HG02610 (cell line): Measurements from ENCODE around the gene MAEA.
A peak's percentile ranks its signal among the peaks of the same experiment; 100 is the strongest.
"Not testable (repeated sequence)": the region's sequence is repeated elsewhere in the genome, so short reads cannot be mapped to it uniquely, and the experiment has no call there.

ENCODE experiments used
- ATAC-seq: cut with Tn5 transposase; IDR thresholded peaks from one replicate; pipeline ENCODE4 v1.9.1; 2021; ENCODE audit warnings: mild to moderate bottlenecking, moderate library complexity; ENCODE audit not compliant: unreplicated experiment

Gene MAEA

DNA sequence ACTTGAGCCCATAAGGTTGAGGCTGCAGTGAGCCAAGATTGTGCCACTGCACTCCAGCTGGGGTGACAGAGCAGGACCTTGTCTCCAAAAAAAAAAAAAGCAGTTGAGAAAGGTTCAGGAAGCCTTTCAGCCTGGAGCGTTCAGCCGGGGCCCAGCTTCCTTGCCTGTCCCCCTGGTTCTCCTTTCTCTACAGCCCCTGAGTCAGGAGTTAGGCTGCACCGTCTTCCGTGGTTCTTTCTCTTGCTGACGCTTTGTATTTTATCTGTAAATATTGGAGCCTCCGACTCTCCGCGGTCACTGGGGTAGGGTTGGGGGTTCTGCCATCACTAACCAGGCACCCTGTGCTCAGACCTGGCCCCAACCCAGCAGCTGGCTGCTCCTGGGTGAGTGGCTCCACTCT lies 43.6 kb downstream of the MAEA start:
- ATAC-seq, result no peak

DNA sequence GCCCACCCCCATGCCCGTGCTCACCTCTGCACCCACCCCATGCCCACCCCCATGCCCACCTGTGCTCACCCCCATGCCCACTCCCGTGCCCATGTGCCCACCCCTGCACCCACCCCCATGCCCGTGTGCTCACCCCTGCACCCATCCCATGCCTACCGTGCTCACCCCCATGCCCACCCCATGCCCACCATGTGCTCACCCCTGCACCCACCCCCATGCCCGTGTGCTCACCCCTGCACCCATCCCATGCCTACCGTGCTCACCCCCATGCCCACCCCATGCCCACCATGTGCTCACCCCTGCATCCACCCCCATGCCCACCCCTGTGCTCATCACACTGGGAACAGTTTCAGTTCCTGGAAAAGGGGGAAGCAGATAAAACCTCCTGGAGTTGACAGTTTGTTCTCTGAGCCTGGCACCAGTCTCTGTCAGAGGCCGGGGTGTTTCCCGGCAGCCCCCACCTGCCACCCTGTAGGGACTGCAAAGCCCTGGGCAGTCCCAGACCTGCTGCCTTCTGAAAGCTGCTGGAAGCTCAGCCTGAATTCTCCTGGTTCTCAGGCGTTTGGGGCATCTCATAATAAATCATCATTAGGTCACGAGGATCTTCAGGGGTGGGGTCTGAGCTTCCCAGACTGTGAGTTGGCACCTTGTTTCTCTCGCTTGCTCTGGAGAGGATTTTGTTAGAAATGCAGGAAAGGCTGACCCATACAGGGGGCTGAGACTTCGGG lies 44.3 kb downstream of the MAEA start:
- not testable (repeated sequence) for ATAC-seq

DNA sequence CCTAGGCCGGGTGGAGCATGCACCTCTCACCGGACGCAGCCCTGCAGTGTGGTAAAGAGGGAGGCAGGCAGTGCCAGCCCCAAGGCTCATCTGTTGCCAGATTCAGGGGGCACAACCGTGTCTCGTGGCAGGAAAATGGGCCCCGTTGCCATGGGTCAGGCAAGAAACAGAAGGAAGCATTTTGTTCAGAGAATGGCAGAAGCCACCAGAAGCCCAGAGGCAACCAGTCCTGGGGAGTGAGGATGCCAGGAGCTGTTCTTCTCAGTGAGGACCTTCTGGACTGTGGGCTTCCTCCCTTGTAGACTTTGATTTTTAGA lies 44.8 kb downstream of the MAEA start:
- no peak for ATAC-seq

DNA sequence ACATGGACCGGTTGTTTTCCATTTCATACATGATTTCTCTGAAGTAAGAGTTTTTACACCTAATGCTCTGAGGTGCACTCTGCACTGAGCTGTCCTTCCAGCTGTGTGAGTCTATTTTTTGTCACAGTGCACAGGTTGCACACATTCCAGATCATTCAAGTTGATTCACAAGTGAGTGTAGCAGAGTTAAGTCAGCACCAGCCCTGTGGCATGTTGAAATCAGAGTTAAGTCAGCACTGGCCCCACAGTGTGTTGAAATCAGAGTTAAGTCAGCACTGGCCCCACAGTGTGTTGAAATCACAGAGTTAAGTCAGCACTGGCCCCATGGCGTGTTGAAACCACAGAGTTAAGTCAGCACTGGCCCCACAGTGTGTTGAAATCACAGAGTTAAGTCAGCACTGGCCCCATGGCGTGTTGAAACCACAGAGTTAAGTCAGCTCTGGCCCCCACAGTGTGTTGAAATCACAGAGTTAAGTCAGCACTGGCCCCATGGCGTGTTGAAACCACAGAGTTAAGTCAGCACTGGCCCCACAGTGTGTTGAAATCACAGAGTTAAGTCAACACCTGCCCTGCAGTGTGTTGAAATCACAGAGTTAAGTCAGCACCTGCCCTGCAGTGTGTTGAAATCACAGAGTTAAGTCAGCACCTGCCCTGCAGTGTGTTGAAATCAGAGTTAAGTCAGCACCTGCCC lies 45.6 kb downstream of the MAEA start:
- ATAC-seq, result not testable (repeated sequence)

DNA sequence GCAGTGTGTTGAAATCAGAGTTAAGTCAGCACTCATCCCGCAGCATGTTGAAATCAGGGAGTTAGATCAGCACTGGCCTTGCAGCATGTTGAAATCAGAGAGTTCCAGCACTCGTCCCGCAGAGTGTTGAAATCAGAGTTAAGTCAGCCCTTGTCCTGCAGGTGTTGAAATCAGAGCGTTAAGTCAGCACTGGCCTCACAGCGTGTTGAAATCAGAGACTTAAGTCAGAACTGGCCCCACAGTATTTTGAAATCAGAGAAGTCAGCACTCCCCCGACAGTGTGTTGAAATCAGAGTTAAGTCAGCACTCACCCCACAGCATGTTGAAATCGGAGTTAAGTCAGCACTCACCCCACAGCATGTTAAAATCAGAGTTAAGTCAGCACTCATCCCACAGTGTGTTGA lies 46.4 kb downstream of the MAEA start:
- ATAC-seq, result no peak

DNA sequence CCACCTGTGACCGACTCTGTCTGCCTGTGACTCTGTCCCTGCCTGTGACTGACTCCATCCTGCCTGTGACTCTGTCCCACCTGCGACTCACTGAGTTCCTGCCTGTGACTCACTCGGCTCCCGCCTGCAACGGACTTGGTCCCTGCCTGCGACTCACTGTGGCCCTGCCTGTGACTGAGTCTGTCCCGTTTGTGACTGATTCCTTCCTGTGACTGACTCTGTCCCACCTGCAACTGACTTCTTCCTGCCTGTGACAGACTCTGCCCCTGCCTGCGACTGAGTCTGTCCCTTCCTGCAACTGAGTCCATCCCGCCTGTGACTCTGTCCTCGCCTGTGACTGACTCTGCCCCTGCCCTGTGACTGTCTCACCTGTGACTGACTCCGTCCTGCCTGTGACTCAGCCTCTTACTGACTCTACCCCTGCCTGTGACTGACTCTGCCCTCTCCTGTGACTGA lies 47.7 kb downstream of the MAEA start:
- ATAC-seq, result no peak

DNA sequence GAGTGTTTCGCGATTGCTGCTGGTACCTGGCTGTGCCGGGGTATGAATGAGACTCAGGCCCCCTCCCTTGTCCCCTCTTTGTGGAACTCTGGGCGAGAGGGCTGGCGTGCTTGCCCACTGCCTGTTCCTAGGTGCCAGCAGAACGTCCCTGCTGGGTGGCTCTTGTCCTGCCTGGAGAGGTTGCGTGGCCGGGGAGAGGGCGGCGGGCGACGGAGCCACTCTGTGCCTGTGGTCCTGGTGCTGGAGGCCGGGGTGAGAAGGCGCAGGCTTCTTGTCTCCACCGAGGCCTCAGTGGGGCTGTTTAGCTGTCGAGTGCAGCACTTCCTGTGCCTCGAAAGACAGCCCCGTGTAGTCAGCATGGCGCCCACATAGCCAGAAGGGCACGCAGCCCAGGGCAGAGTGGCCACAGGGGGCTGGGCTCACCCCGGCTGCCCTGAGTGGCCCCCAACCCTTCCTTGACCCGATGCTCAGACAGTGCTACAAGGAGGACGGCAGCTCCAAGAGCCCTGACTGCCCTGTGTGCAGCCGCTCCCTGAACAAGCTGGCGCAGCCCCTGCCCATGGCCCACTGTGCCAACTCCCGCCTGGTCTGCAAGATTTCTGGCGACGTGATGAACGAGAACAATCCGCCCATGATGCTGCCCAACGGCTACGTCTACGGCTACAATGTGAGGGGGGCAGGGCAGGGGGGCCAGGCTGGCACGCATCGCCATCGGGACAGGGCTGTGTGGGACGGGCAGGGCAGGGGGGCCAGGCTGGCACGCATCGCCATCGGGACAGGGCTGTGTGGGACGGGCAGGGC lies 48.5 kb downstream of the MAEA start:
- no peak for ATAC-seq

DNA sequence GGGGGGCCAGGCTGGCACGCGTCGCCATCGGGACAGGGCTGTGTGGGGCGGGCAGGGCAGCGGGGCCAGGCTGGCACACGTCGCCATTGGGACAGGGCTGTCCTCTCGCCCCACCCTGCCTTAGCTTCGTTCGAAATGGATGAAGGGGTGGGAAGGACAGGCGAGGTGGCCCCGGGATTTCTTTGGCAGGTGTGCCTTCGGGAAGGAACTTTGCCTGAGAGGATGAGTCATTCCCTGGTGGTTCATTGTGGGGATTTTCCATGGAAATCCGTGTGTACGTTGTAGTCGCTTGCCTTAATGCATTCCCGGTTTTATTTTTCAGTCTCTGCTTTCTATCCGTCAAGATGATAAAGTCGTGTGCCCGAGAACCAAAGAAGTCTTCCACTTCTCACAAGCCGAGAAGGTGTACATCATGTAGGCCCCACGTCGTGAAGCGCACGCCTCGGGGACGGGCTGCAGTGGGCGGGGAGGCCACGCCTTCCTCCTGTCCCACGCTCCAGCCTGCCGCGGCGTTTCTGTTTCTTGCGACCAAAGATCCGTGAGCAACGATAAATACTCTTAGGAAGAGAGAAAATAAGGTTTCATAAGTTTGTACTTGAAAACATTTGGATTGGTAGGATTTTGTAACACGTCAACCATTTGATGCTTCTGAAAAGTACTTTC lies 49.2 kb downstream of the MAEA start:
- ATAC-seq, result no peak

DNA sequence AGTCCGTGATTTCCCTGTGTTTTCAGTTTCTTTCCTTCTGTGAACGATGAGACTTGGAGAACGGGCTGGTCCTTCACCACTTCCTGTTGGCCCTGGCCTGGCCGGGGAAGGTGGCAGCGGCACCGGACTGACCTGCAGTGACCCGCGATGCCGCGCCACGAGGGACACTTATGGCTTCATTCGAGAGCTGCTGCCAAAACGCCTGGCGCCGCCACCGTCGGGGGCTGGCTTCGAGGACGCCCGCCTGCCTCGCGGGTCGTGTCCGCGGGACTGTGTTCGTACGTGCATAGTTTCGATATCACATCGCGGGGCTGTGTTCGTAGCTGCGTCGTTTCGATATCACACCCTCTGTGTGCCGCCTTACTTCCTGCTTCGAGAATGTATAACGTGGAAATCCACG lies 49.8 kb downstream of the MAEA start:
- ATAC-seq, result no peak

DNA sequence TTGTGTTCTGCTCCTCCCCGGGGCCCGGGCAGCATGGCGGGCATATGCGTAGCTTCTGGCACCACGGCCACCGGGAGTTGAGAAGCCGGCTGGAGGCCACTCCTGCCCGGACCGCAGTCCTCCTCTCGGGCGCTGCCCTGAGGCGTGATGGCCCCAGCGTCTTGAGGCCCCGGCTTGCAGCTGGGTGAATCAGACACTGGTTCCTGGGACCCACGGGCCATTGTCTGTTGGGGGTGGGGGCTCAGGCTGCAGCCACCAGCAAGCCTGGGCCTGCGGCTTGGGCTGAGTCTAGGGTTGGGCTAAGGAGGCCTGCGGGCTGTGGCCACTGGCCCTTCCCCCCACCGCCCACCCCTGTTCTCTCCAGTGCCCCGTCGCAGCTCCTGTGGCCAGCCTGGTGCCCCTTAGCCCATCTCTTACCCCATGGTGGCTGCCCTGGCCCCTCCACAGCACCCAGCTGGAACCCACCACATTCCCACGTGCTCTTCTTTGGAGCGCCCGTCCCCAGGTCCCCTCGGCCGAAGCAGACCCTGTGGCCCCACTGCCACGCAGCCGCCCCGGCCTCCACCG lies 50.6 kb downstream of the MAEA start:
- ATAC-seq, result no peak

DNA sequence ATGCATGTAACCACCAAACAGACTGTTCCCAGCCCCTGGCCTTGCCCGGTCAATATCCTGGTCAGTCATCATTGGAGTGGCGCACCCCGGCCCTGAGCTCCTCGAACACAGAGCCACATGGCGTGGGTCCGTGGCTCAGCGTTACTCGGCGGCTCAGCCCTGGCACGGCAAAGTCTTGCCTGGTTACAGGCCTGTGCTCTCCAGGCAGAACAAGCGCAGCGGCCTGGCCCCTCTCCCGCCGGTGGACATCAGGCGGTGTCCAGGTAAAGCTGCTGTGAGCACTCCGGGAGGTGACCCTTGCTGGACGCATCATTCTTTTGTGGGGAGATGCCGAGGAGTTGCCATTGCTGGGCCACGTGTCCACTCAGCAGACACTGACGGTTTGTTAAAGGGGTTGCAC lies 51.2 kb downstream of the MAEA start:
- ATAC-seq, result no peak

DNA sequence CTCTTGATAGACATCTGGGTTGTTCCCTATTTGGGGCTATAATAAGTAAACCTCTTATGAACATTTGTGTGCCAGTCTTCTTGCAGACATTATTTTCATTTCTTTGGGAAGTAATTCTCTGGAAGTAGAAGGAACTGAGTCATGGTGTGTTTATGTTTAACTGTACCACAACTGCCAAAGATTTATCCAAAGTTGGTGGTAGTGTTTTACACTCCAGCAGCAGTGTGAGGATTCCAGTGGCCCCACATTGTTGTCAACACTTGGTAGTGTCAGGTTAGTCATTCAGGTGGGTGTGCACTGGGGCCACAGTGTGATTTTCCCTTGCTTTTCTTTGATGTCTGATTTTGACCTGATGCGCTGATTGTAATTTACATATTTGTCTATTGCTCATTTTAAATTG lies 52.3 kb downstream of the MAEA start:
- no peak for ATAC-seq

DNA sequence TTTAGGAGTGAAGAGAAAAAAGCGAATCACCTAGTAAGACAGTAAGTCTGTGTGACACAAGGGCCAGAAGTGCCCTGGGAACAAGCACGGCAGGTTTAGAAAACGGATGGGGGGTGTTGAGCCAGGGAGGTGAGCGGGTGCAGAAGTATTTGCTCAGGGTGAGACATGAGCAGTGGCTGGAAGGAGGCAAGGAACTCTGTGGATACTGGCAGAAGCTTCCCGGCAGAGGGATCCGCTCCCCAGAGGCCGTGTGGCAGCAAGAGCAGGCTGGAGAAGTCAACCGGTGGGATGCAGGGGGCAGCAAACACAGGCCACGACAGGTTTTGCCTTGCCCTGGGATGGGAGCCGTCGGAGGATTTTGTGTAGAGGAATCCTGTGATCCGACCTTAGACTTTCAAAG lies 55.0 kb downstream of the MAEA start:
- ATAC-seq, result no peak

DNA sequence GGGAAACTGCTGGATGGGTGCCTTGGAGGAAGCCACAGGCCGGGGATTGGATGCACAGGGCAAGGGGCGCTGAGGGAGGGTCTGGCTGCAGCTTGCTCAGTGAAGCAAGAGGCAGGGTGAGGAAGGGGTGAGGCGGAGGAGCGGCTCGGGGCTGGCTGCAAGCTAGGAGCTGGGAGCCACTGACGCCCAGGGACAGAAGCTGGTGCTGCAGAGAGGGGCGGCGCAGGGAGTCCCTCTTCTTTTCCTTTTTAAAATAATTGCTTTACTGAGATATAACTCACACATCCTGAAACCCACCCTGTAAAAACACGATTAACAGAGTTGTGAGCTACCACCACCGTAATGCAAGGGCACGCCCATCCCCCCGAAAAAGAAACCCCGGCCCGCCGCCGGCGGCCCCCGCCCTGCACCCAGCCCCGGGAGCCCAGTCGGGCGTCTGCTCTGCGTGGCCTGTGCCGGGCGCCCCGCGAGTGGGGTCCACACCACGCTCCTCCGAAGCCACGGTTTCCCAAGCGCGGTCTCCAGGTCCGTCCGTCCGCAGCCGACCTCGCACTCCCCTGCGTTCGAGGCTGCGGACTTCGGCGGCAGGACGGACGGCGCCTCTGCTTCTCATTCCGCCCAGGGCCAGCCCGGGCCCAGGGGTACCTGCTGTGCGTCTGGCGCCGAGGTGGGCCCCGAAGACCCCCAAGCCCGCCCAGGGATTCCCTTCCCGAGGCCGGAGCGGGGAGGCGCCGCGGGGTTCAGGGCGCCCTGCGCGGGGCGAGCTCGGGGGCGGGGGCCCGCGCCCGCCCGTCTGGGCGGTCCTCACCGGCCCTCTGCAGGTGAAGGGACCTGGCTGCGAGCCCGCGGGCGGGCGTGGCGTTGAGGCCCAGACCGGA lies 56.5 kb downstream of the MAEA start:
- ATAC-seq, result no peak

DNA sequence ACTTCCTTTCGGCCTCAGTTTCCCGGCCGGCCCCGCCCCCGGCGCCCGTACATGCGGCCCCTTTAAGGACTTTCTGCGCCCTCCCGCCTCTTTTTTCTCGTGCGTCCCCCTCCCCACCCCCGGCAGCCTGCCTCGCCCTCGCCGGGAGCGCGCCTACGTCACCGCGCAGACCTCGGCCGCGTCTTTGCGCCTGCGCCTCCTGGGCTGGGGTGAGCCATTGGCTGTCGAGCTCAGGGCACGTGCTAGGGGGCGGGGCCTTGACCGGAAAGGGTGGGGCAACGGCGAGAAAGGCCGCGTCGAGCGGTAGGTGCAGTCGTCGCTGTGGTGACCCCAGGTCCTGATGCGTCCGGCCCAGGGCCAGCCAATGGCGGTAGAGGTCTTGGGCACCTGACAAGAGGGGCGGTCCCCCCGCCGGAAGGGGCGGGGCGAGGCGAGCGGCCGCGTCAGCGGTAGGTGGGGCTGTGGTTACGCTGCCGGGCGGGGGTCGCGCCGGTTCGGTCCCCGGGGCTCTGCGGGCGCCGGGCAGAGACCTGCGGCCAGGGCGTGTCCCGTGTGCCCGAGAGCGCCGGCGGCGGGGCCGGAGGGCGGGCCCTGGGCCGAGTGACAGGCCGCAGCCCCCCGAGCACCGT lies 57.2 kb downstream of the MAEA start, which contains the start of gene UVSSA:
Gene UVSSA (plus strand): TSS at position 428 of the 629 bp plus-strand sequence. CDS start 884 bp downstream, outside the sequence.
- ATAC-seq, result peak; percentile 93

DNA sequence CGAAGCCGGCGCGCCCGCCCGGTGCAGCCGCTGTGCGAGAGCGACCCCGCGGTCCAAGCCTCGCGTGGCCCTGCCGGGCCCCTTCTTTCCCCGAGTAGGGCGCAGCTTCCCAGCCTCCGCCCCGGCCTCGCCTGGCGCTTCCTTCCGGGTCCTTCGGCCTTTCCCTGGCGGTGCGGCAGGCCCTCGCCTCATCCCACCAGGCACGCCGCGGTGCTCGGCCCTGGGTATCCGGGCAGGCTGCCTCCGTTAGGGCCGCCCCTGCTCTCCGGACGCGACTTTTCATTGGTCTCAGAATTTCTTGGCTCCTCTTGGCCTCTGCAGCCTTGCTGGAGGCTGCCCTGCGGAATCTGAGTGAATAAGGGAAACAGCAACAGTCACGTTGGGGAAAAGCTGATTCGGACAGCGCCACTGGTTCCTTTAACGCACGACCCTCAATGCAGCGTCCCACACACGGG lies 57.7 kb downstream of the MAEA start:
- ATAC-seq, result peak; percentile 28

DNA sequence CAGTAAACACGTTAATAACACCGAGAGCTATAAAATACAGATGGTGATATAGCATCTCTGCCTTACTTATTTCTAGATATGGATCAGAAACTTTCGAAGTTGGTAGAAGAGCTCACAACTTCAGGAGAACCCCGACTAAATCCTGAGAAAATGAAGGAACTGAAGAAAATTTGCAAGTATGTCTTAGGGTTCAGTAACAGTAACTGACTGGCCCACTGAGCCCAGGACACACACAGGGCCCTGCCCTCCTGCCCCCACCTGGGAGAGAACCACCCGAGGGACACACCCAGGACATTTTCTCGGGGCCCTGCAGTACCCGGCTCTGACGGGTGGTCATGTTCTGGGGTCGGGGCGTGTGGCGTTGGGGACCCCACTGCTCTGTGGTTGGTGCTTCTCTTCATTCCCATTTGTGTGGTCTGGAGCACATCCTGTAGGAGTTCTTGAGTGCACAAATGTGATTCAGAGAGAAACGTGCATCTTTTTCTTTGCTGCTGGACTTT lies 58.4 kb downstream of the MAEA start:
- ATAC-seq, result no peak

DNA sequence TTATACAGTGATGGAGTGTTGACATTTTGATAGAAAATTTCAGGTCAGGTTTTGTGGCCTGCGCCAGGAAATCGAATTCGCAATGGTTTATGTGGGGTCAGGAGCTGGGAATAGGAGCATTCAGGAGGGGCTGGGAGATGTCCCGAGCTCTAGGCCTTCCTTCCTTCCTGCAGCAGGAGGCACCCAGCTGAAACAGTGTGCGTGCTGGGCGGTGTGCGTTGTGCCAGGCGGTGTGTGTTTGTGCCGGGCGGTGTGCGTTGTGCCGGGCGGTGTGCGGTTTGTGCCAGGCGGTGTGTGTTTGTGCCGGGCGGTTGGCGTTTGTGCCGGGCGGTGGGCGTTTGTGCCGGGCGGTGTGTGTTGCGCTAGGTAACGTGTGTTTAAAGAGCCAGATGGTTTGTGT lies 59.1 kb downstream of the MAEA start:
- ATAC-seq, result no peak
